HPDE6-E6E7 (cell line): ENCODE data around the gene STAC2.
"Not testable (repeated sequence)": the region's sequence is repeated elsewhere in the genome, so short reads cannot be mapped to it uniquely, and the experiment has no call there.

Experiments
- DNase-seq: peaks from one replicate; pipeline ENCODE4 v3.0.0; 2011; ENCODE audit warnings: missing footprints; ENCODE audit errors: extremely low spot score

STAC2 gene

GRCh38 chr17:39225308-39225958 is at the start of gene STAC2:
TSS of gene STAC2 (minus strand) at chr17:39225945. CDS start at chr17:39225502, 443 bp downstream.
- no peak for DNase-seq

DNA sequence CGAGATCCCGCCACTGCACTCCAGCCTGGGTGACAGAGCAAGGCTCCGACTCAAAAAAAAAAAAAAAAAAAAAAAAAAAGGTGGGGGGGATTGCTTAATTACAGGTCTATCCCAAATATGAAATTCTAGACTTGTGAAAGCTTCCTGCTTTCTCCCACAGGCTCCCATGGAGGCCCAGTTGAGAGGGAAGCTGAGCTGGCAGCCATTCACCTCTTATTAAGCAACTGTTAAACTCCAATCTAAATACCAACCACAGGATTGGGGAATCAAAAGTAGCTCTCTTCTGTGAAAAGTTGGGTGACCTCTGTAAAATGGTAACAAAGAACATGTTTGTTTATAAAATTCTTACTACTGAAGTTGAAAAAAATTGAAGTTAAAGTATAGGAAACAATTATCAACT is 45.8 kb upstream of the STAC2 start:
- DNase-seq: no peak

GRCh38 chr17:39270923-39271322 is 45.2 kb upstream of the STAC2 start:
- DNase-seq: no peak

DNA sequence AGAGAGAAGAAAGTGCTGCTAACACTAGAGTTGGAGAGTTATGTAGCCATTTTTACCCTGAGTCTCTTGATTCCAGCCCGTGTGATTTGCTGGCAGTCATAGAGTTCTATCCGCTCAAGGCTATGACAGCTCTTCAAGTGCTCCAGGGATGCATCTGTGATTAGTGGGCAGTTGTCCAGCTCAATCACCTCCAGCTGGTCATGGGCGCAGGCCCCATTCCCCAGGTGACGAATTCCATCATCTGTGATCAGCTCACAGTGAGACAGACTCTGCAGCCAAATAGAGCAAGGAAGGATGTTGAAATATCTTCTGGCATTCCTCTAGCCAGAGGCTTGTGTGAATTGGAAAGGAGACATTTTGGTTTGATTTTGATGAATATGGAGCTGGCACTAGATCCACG is 38.4 kb upstream of the STAC2 start:
- DNase-seq: no peak

GRCh38 chr17:39261286-39261685 is 35.5 kb upstream of the STAC2 start:
- DNase-seq: no peak

DNA sequence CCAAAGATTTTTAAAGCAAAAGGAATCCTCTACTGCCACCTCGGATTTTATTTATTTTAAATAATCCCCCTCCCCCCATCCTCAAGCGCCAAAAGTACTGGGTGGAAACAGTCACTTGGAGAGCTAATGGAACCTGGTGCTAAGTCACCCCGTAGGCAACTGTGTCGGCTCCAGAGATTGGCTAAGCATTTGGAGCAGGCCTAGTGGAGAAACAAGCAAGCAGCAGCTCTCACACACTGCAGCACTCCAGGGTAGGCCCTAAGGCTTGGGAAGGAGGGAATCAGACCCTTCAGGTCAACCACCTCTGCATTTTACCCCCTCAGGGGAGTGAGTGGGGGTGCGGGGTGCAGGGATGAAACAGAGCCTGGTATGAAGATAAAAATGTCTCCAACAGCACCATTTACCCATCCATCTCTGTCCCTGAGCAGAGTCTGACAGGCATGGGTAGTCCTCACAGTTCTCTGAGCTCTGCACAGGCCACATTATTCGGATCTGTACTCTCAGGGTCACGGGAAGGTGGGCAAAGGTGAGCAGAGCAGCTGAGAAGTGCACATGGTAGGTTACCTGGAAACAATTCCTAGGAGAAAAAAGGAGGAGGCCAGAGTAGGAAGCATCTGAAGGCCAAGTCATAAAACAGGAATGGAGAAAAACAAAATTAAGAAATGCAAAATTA is 27.2 kb upstream of the STAC2 start:
- DNase-seq: no peak

GRCh38 chr17:39251997-39252396 is 26.3 kb upstream of the STAC2 start:
- DNase-seq: no peak

- not testable (repeated sequence) for DNase-seq
These were observed 24.3 kb upstream of the STAC2 start for GRCh38 chr17:39250076-39250475.

DNA sequence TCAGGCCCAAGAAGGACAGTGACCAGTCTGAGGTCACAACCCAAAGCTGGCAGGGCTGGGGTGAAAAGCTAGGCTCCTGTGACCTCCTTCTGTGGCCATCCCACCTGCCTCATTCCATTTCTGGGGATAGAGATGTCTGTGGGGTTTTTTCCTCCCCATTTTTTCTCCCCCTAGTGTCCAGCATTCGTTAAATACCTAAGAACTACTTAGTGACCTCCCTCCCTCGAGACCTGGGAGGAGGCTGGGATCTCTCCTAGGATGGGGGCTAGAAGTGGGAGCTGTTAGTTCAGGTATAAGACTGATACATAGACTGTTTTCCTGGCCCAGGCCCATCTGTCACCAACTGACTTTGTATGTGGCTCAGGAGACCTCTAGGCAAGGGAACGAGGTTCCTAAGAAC is 20.5 kb upstream of the STAC2 start:
- DNase-seq: no peak

DNA sequence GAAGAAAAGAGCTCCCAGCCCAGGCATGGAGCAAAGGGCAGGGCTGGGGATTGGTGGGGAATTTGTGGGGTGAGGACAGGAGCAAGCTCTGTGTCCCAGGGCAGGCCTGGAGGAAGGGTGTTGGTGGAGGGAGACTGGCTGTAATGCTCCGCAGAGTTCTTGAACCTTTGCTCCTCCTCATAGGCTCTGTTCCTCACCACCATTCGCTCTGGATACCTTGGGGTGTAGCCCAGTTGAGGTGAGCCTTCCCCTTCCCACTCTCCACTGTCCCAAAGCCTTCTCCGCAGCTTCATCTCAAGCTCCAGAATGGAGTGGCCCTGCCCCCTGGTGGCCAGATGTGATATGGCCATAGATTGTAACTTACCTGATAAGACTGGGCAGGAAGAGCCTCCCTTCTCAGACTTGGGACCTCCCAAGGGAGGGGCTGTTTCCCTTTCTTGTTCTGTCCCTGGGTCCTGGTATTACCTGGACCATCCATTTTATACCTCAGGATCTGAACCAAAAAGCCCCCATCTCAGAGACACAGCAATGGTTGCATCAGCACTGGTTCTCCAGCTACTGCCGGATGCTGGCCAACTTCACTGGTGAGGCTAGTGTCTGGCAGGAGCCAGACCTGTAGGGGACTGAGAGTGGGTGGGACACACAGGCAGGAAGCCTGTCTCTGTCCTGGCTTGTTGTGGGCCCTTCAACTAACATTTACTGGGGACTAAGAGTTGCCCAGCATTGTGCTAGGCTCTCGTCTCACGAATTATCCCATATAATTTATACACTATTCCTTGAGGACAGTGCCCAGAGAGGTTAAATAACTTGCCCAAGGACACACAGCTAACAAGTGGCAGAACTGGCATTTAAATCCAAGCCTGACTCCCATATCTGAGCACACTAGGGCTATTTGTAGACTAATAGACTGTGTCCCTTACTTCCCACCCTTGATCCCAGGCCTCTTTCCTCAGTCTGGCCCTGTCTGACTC is 19.1 kb upstream of the STAC2 start:
- peak; percentile 71 for DNase-seq

DNA sequence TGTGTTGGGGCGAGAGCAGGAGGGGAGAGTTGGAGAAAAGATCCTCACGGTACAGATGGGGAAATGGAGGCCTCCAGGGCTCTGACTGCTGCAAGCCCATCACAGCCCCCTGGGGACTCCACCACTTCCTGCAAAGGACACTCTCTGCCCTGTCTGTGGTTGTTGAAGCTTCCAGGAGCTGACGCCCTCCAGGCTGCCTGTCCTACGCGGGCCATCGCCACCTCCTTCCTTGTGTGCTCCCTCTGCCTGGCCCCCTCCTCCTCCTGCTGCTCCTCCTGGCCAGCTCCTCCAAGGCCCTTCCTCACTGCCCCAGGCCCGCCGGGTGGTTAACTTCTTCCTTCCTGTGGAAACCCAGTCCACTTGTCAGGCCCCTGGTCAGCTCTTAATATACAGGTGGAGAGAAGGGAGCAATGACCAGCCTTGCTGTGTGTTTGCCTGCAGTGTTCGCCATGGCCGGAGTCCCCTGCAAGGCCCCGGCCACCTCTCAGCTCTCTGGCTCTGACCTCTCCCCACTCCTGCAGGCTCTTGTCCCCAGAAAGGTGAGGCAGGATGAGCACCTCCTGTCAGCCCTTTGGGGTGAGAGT is 18.4 kb upstream of the STAC2 start:
- no peak for DNase-seq

DNA sequence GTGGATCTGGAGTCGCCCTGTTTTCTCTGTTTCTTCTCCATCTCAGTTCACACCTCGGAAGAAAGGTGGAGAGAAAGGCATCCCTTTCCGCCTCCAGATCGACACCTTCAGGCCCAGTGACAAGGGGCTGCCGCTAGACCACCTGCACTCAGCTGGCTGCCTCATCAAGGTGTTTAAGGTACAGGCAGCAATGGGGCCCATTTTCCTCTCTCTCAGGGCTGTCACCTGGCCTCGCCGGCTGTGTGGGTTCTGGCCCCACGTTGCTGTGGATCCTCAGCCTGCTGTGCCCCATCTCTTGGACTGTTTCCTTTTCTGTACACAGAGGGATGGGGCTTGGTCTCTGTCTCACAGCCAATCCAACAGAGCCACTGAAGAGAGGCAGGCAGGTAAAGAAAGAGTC is 17.4 kb upstream of the STAC2 start:
- DNase-seq: no peak

GRCh38 chr17:39240631-39241030 is 14.9 kb upstream of the STAC2 start:
- no peak for DNase-seq

DNA sequence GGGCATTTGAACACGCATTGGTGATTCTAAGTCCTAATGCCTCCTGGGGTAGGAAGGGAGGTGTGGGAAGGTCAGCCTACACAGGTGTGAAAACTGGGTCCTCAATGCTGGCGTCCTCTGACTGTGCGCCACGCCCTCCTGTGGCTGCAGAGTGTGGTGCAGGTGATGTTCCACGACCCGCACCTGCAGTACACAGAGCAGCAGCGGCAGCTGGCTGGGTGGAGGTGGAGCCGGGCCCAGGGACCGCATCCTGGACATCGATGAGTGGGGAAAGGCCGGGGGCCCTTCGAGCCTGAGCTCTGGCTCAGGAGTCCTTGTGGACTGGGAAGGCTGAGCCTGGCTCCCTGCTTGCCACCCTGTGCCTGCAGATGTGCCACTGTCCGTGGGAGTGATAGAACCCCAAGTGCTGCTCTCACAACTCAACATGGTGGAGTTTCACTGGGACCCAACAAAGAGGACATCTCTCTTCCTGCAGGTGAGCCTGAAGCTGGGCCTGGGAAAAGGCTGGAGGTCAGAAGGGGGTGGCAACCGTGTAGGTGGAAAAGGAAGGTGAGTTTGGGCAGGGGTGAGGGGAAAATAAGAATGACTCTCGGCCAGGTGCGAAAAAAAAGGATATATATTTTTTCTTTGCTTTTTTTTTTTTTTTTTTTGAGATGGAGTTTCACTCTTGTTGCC is 14.0 kb upstream of the STAC2 start:
- no peak for DNase-seq

- no peak for DNase-seq
These were observed 12.7 kb upstream of the STAC2 start for GRCh38 chr17:39238311-39238972.

- no peak for DNase-seq
These were observed 11.8 kb upstream of the STAC2 start for GRCh38 chr17:39237586-39237985.

DNA sequence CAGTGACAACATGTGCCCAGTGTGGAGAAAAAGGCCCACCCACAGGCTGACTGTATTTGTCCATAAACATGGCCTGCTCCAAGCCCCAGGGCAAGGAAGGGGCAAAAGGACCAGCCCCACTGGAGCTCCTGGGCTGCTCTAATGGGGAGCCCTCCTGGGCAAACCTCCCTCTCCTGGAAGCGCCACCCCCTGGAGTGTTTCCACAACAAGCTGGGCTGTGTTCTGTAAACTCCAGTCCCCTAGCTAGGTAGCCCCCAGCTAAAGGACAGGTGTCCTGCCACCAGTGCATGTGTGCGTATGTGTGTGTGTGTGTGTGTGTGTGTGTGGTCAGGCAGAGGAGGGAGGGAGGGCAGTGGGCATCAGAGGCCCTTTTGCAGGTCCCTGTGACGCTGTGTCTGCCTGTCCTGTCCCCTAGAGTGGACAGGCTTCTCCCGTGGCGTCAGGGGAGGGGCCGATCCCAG is 11.3 kb upstream of the STAC2 start:
- DNase-seq: no peak

DNA sequence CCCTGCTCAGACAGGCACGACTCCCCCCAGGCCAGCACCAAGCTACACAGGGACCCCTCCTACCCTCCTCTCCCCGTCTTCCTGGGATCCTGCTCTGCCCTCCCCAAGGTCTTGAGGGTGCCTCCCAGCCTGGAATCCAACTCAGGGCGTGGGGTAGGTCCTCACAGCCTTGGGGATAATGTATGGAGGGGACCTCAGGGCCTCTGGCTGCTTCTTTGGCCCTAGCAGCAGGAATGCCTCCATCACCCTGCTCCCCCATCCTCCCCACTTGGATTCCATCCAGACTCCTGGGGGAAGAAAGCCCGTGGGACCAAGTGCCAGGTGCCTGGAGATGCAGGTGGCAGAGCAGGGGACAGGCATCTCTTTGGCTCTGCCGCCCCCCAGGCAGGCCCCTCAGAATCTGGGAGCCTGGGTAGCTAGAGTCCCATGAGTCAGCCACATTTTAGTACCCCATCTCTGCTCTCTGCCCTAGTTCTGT is 10.7 kb upstream of the STAC2 start:
- DNase-seq: no peak

DNA sequence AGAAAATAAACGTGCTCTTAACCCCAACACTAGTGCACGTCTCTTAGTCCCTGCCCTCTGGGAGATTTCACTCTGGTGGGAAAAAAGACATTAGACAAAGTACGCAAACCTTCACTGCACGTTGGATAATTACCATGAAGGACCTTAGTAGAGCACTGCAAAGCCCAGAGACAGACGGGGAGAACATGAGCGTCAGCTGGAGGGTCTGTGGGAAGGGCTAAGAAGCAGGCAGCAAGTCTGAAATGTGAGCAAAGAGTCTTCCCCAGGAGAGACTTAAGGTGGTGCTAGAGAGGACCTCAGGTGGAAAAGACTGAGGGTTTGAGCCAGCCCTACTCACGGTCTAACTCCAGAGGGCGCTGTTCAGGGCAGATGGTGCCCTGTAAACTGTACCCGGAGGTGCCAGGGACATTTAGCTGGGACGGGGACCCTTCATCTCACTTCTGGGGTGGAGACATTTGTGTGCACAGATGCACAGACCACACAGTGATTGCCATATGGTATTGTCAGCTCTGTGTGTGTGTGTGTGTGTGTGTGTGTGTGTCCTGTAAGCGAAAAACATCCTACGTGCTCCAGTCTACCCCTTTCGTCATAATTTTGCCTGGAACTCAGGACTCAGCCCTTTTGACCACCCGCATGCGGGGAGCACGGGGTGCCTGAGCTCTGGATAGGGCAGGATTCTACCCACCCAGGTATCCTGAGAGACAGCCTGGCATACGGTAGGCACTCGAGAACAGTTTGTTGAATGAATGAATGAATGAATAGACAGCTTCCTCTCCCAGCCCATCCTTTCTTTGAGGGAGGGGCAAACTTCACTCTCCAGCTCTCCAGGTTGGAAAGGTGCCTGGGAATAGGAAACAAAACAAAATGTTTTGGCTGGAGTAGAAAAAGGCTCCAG is 10.1 kb upstream of the STAC2 start:
- DNase-seq: peak; percentile 66
